ENCODE data around the gene SUMO2. TPM values are rescaled to one million over a fixed set of nuclear protein-coding genes. Genes with fewer than 3 reads are reported as not detected.
"Not testable (repeated sequence)": the region's sequence is repeated elsewhere in the genome, so short reads cannot be mapped to it uniquely, and the experiment has no call there.

The SUMO2 gene
- total RNA-seq, 1 donor from 2014 or later, result 625 TPM

GRCh38 chr17:75178453-75178852 lies 4.3 kb downstream of the SUMO2 start:
- Mint-ChIP-seq H3K4me3 (ENCODE audit: unreplicated experiment) (no peak overlapping the region), H3K27me3 (ENCODE audit: unreplicated experiment) (peaks cover 3% of the 10 kb centered on the region), H3K4me1 (ENCODE audit: low read depth, unreplicated experiment) (peaks cover 5% of the 10 kb centered on the region), H3K27ac (ENCODE audit: unreplicated experiment) (no peak overlapping the region), H3K36me3 (ENCODE audit: unreplicated experiment) (no peaks in the 10 kb centered on the region), H3K9me3 (ENCODE audit: unreplicated experiment) (peaks cover 9% of the 10 kb centered on the region)
- TF ChIP-seq CTCF (IDR thresholded peaks at IDR 0.05; ENCODE audit: partially characterized antibody, unreplicated experiment), result no peak
- DNase-seq, result no peak

GRCh38 chr17:75176625-75177024 lies 6.1 kb downstream of the SUMO2 start:
- TF ChIP-seq CTCF (IDR thresholded peaks at IDR 0.05; ENCODE audit: partially characterized antibody, unreplicated experiment), result no peak
- Mint-ChIP-seq H3K36me3 (ENCODE audit: unreplicated experiment) (no peaks in the 10 kb centered on the region), H3K27me3 (ENCODE audit: unreplicated experiment) (peaks cover 2% of the 10 kb centered on the region), H3K9me3 (ENCODE audit: unreplicated experiment) (peaks cover 5% of the 10 kb centered on the region), H3K27ac (ENCODE audit: unreplicated experiment) (no peak overlapping the region), H3K4me1 (ENCODE audit: low read depth, unreplicated experiment) (peaks cover 5% of the 10 kb centered on the region), H3K4me3 (ENCODE audit: unreplicated experiment) (no peak overlapping the region)
- DNase-seq, result no peak

GRCh38 chr17:75174996-75175395 lies 7.8 kb downstream of the SUMO2 start:
- H3K4me3 Mint-ChIP-seq (ENCODE audit: unreplicated experiment), result no peak overlapping the region
- H3K36me3 Mint-ChIP-seq (ENCODE audit: unreplicated experiment), result no peaks in the 10 kb centered on the region
- H3K4me1 Mint-ChIP-seq (ENCODE audit: low read depth, unreplicated experiment), result no peaks in the 10 kb centered on the region
- no peak for TF ChIP-seq CTCF (IDR thresholded peaks at IDR 0.05; ENCODE audit: partially characterized antibody, unreplicated experiment)
- peaks cover 2% of the 10 kb centered on the region for H3K9me3 Mint-ChIP-seq (ENCODE audit: unreplicated experiment)
- H3K27ac Mint-ChIP-seq (ENCODE audit: unreplicated experiment), result no peak overlapping the region
- no peak for DNase-seq
- H3K27me3 Mint-ChIP-seq (ENCODE audit: unreplicated experiment), result peaks cover 2% of the 10 kb centered on the region

GRCh38 chr17:75173526-75173925 lies 9.2 kb downstream of the SUMO2 start:
- DNase-seq, result no peak
- no peak for TF ChIP-seq CTCF (IDR thresholded peaks at IDR 0.05; ENCODE audit: partially characterized antibody, unreplicated experiment)
- H3K27ac Mint-ChIP-seq (ENCODE audit: unreplicated experiment), result no peak overlapping the region
- no peak overlapping the region for H3K4me3 Mint-ChIP-seq (ENCODE audit: unreplicated experiment)
- peaks cover 2% of the 10 kb centered on the region for H3K9me3 Mint-ChIP-seq (ENCODE audit: unreplicated experiment)
- H3K4me1 Mint-ChIP-seq (ENCODE audit: low read depth, unreplicated experiment), result no peaks in the 10 kb centered on the region
- H3K36me3 Mint-ChIP-seq (ENCODE audit: unreplicated experiment), result no peaks in the 10 kb centered on the region
- H3K27me3 Mint-ChIP-seq (ENCODE audit: unreplicated experiment), result no peaks in the 10 kb centered on the region

- no peak for DNase-seq
- Mint-ChIP-seq H3K4me3 (ENCODE audit: unreplicated experiment) (no peak overlapping the region), H3K27ac (ENCODE audit: unreplicated experiment) (no peak overlapping the region), H3K27me3 (ENCODE audit: unreplicated experiment) (no peaks in the 10 kb centered on the region), H3K9me3 (ENCODE audit: unreplicated experiment) (peaks cover 2% of the 10 kb centered on the region), H3K4me1 (ENCODE audit: low read depth, unreplicated experiment) (no peaks in the 10 kb centered on the region), H3K36me3 (ENCODE audit: unreplicated experiment) (no peaks in the 10 kb centered on the region)
- TF ChIP-seq CTCF (IDR thresholded peaks at IDR 0.05; ENCODE audit: partially characterized antibody, unreplicated experiment), result no peak
These were observed 13.8 kb downstream of the SUMO2 start for GRCh38 chr17:75168998-75169397.

GRCh38 chr17:75164606-75165005 lies 18.2 kb downstream of the SUMO2 start:
- not testable (repeated sequence) for DNase-seq; H3K36me3 Mint-ChIP-seq (ENCODE audit: unreplicated experiment)

More at GRCh38 chr17:75164606-75165005, 18.2 kb downstream of the SUMO2 start:
- not testable (repeated sequence) for H3K4me1 Mint-ChIP-seq (ENCODE audit: low read depth, unreplicated experiment); H3K4me3 Mint-ChIP-seq (ENCODE audit: unreplicated experiment); H3K9me3 Mint-ChIP-seq (ENCODE audit: unreplicated experiment); H3K27ac Mint-ChIP-seq (ENCODE audit: unreplicated experiment); H3K27me3 Mint-ChIP-seq (ENCODE audit: unreplicated experiment)
